Measurements from ENCODE around the gene MMP20. TPM values are rescaled to one million over a fixed set of nuclear protein-coding genes. Genes with fewer than 3 reads are reported as not detected.

MMP20 gene
- total and polyA plus RNA-seq, 4 donors, result not detected

DNA sequence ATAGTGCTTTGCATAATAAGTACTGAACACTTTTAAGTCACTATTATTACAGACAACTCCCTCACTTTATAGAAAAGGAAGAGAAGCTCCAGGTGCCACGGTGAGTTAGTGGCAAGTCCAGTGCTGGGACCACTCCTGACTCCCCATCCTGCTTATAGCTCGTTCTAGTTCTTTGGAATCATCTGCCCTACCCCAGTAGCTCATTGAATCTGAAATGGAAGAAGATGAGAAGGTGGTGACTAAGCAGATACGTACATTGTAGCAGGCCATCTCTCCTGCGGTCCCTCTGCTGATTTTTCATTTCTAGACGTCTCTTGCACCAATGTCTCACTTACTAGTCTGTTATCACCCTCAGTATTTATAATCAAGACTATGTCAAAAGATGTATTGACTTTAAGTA is 21.6 kb downstream of the MMP20 start:
- no peaks in the 10 kb centered on the region for H3K9me3 ChIP-seq (ENCODE audit: control insufficient read depth in 4 of 4, insufficient read depth in 3 of 4, low read length in 3 of 4)
- H3K27ac ChIP-seq (ENCODE audit: low read depth in 1 of 2, low read length in 1 of 2), result no peak overlapping the region
- TF ChIP-seq, protein P1, sequence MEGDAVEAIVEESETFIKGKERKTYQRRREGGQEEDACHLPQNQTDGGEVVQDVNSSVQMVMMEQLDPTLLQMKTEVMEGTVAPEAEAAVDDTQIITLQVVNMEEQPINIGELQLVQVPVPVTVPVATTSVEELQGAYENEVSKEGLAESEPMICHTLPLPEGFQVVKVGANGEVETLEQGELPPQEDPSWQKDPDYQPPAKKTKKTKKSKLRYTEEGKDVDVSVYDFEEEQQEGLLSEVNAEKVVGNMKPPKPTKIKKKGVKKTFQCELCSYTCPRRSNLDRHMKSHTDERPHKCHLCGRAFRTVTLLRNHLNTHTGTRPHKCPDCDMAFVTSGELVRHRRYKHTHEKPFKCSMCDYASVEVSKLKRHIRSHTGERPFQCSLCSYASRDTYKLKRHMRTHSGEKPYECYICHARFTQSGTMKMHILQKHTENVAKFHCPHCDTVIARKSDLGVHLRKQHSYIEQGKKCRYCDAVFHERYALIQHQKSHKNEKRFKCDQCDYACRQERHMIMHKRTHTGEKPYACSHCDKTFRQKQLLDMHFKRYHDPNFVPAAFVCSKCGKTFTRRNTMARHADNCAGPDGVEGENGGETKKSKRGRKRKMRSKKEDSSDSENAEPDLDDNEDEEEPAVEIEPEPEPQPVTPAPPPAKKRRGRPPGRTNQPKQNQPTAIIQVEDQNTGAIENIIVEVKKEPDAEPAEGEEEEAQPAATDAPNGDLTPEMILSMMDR (IDR thresholded peaks at IDR 0.05; ENCODE audit: control extremely low read depth, extremely low read depth), result no peak
- WGBS, 2 donors, result 69 to 86% methylated on average over 5 of the region's 5 CpGs
- no peak overlapping the region for H3K4me3 ChIP-seq
- no peaks in the 10 kb centered on the region for H3K36me3 ChIP-seq (ENCODE audit: control insufficient read depth in 4 of 4, insufficient read depth in 4 of 4, low read length in 4 of 4)
- ATAC-seq (ENCODE audit: insufficient read depth, low FRiP score) (no peak), DNase-seq (no peak)
- H3K9ac ChIP-seq (ENCODE audit: insufficient read depth in 1 of 2, low read length in 2 of 2), result no peak overlapping the region
- H3K4me1 ChIP-seq (ENCODE audit: control insufficient read depth in 5 of 5, insufficient read depth in 5 of 5, low read length in 5 of 5), result peaks cover 0 to 4% (median 0%) of the 10 kb centered on the region in 5 donors
- H3K27me3 ChIP-seq (ENCODE audit: control insufficient read depth in 3 of 3, insufficient read depth in 3 of 3, low read length in 2 of 3), result no peaks in the 10 kb centered on the region

DNA sequence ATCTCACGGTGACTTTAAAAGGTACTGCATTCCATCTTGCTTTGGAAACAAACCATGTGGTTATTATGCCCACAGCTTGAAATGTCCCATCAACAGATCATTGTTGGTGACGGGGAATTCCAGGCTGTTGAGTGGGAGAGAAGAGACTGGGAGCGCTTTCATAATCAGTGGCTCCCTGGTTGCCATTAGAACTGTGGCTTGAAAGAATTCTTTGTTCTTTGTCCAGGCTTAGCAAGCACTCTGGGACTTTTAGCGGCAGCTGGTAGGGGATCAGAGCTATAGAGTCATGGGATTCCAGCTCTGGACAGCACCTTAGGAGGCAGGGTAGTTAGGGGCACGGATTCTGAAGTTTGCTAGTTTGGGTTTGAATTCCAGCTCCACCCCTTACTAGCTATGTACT is 22.0 kb downstream of the MMP20 start:
- H3K27me3 ChIP-seq (ENCODE audit: control insufficient read depth in 3 of 3, insufficient read depth in 3 of 3, low read length in 2 of 3), result no peaks in the 10 kb centered on the region
- no peak overlapping the region for H3K9ac ChIP-seq (ENCODE audit: insufficient read depth in 1 of 2, low read length in 2 of 2)
- H3K27ac ChIP-seq (ENCODE audit: low read depth in 1 of 2, low read length in 1 of 2), result no peak overlapping the region
- no peak overlapping the region for H3K4me3 ChIP-seq
- WGBS, 2 donors, result 64 to 75% methylated on average over 5 of the region's 5 CpGs
- TF ChIP-seq, protein P1 (IDR thresholded peaks at IDR 0.05; ENCODE audit: control extremely low read depth, extremely low read depth), result no peak
- H3K9me3 ChIP-seq (ENCODE audit: control insufficient read depth in 4 of 4, insufficient read depth in 3 of 4, low read length in 3 of 4), result no peaks in the 10 kb centered on the region
- ATAC-seq (ENCODE audit: insufficient read depth, low FRiP score) (no peak), DNase-seq (peak; percentile 41 to 59 (median 45))
- H3K36me3 ChIP-seq (ENCODE audit: control insufficient read depth in 4 of 4, insufficient read depth in 4 of 4, low read length in 4 of 4), result no peaks in the 10 kb centered on the region
- H3K4me1 ChIP-seq (ENCODE audit: control insufficient read depth in 5 of 5, insufficient read depth in 5 of 5, low read length in 5 of 5), result peaks cover 0 to 4% (median 0%) of the 10 kb centered on the region in 5 donors

GRCh38 chr11:102600666-102601065 is 24.5 kb downstream of the MMP20 start:
- Histone ChIP-seq H3K27ac (ENCODE audit: low read depth in 1 of 2, low read length in 1 of 2) (no peak overlapping the region), H3K36me3 (ENCODE audit: control insufficient read depth in 4 of 4, insufficient read depth in 4 of 4, low read length in 4 of 4) (no peaks in the 10 kb centered on the region)
- 96 to 98% methylated on average over 3 of the region's 3 CpGs for WGBS, 2 donors

More at GRCh38 chr11:102600666-102601065, 24.5 kb downstream of the MMP20 start:
- DNase-seq (no peak), ATAC-seq (ENCODE audit: insufficient read depth, low FRiP score) (no peak)
- no peak overlapping the region for H3K9ac ChIP-seq (ENCODE audit: insufficient read depth in 1 of 2, low read length in 2 of 2)
- H3K4me3 ChIP-seq, result no peak overlapping the region
- H3K4me1 ChIP-seq (ENCODE audit: control insufficient read depth in 5 of 5, insufficient read depth in 5 of 5, low read length in 5 of 5), result peaks cover 0 to 4% (median 0%) of the 10 kb centered on the region in 5 donors
- no peaks in the 10 kb centered on the region for H3K27me3 ChIP-seq (ENCODE audit: control insufficient read depth in 3 of 3, insufficient read depth in 3 of 3, low read length in 2 of 3)
- H3K9me3 ChIP-seq (ENCODE audit: control insufficient read depth in 4 of 4, insufficient read depth in 3 of 4, low read length in 3 of 4), result no peaks in the 10 kb centered on the region
- TF ChIP-seq, protein P1 (IDR thresholded peaks at IDR 0.05; ENCODE audit: control extremely low read depth, extremely low read depth), result no peak
